GM12878 (cell line): ENCODE data around the gene FCGR3A. TPM values are rescaled to one million over a fixed set of nuclear protein-coding genes. Genes with fewer than 3 reads are reported as not detected.

Experiments
- CUX1 ChIP-seq: IDR thresholded peaks from 2 replicates; pipeline ENCODE4 v1.6.1; 2012; ENCODE audit warnings: improper control_type of control experiment, low read depth, low read length; ENCODE audit not compliant: insufficient replicate concordance
- EGR1 ChIP-seq, 2 experiments: IDR thresholded peaks; 1 replicate in 1 of 2; 2 replicates in 1 of 2; pipeline ENCODE4 v1.6.1; 2011 to 2012; ENCODE audit warnings: low read depth in 2 of 2, low read length in 2 of 2, borderline replicate concordance in 1 of 2, mild to moderate bottlenecking in 1 of 2, moderate library complexity in 1 of 2
- GATAD2B ChIP-seq: fragments of 450-650 bp; conservative IDR thresholded peaks from 2 replicates; pipeline ENCODE4 v1.6.1; 2017; ENCODE audit warnings: low read depth, mild to moderate bottlenecking, moderate library complexity
- NR2C2 ChIP-seq: IDR thresholded peaks from 2 replicates; pipeline ENCODE4 v1.6.1; 2011; ENCODE audit warnings: borderline replicate concordance, low read depth; ENCODE audit not compliant: control insufficient read depth, insufficient read length
- RFX5 ChIP-seq: IDR thresholded peaks from 2 replicates; pipeline ENCODE4 v1.6.1; 2011; ENCODE audit warnings: low read depth, low read length, improper control_type of control experiment
- TCF3 ChIP-seq: IDR thresholded peaks from 2 replicates; pipeline ENCODE4 v1.6.1; 2012; ENCODE audit warnings: low read depth, mild to moderate bottlenecking, low read length, borderline replicate concordance; ENCODE audit not compliant: insufficient read depth
- ZNF207 ChIP-seq: fragments of 450-650 bp; IDR thresholded peaks from 2 replicates; pipeline ENCODE4 v1.6.1; 2014; ENCODE audit warnings: antibody characterized with exemption, mild to moderate bottlenecking, borderline replicate concordance
- polyA plus RNA-seq, 11 experiments: library from polyadenylated mRNA; depleted of rRNA in 4 of 11; unstranded in 6 of 11; stranded (reverse) in 5 of 11; fragments of >200 nt; fragmentation: Nextera tagmentation in 4 of 11; fragmentation: Illumina TruSeq in 1 of 11; extraction: Ambion mirVana in 4 of 11; extraction: Trizol in 1 of 11; gene quantifications; 1 replicate in 1 of 11; 2 replicates in 10 of 11; pipeline versions ENCODE4 v1.2.1 to v1.2.3, GENCODE V29; 2011 to 2016; ENCODE audit warnings: inconsistent platforms in 2 of 11, missing spikeins in 2 of 11, low read depth in 1 of 11
- total RNA-seq, 4 experiments: library from RNA; depleted of rRNA in 3 of 4; stranded (reverse); fragments of >200 nt in 3 of 4; fragmentation: Illumina TruSeq in 1 of 4; extraction: Trizol in 1 of 4; gene quantifications; 2 replicates each; pipeline versions ENCODE4 v1.2.1 to v1.2.3, GENCODE V29; 2013 to 2021

The FCGR3A gene
- total and polyA plus RNA-seq, 10 of the 15 experiments (the other 5 are each of a cell fraction or from before 2014, with no cell fraction given), result 0.09 to 0.10 TPM; not detected in 8

- TF ChIP-seq ZNF207, result no peak
- TF ChIP-seq EGR1 (IDR thresholded peaks at IDR 0.05; ENCODE audit: borderline replicate concordance in 1 of 2, low read depth in 2 of 2, low read length in 2 of 2), result no peak
- TF ChIP-seq TCF3, result no peak
- TF ChIP-seq NR2C2, result no peak
- TF ChIP-seq GATAD2B, result no peak
- no peak for TF ChIP-seq RFX5
- TF ChIP-seq CUX1, result no peak
Observed at GRCh38 chr1:161503394-161503748, 46.2 kb downstream of the FCGR3A start (continued).
